CD4-positive, alpha-beta T cell (primary cell): ENCODE measurements around the gene KAT2A. TPM values are rescaled to one million over a fixed set of nuclear protein-coding genes. Genes with fewer than 3 reads are reported as not detected.

Experiments used
- ATAC-seq: fragments of 200-7000 bp; cut with Tn5 transposase; one replicate; pipeline ENCODE4 v1.10.0; 2022; ENCODE audit warnings: mild to moderate bottlenecking; ENCODE audit not compliant: poor library complexity
- CTCF ChIA-PET: fragments of 350-600 bp; sonication (Branson Sonifier 250); formaldehyde crosslinking; loops from one replicate; lab custom pipeline; 2021; ENCODE audit warnings: antibody characterized with exemption, inconsistent platforms; lab: Charles Lee
- POLR2A ChIA-PET: fragments of 350-600 bp; sonication (Branson Sonifier 250); formaldehyde crosslinking; loops from one replicate; lab custom pipeline; 2021; ENCODE audit warnings: antibody characterized with exemption, inconsistent platforms; lab: Charles Lee
- DNase-seq, 14 experiments: peaks; one replicate each; pipeline ENCODE4 v3.0.0-alpha.2; 2013 to 2020; ENCODE audit warnings: mixed read lengths in 2 of 14
- H3K27ac ChIP-seq, 2 donors: one replicate each; pipeline versions ENCODE4 v1.5.1 to v1.7.0; 2013; ENCODE audit warnings: low read length in 2 of 2, low read depth in 1 of 2, mild to moderate bottlenecking in 1 of 2
- H3K27me3 ChIP-seq, 2 experiments: 1 replicate in 1 of 2; 2 replicates in 1 of 2; pipeline versions ENCODE4 v1.6.1 to v1.7.0; 2013; ENCODE audit warnings: low read length in 2 of 2, control low read depth in 1 of 2, mild to moderate bottlenecking in 1 of 2, moderate library complexity in 1 of 2; ENCODE audit not compliant: insufficient read depth in 2 of 2, control insufficient read depth in 1 of 2
- H3K36me3 ChIP-seq: one replicate; pipeline ENCODE4 v1.6.1; 2013; ENCODE audit warnings: low read length, control low read depth; ENCODE audit not compliant: insufficient read depth
- H3K4me1 ChIP-seq: one replicate; pipeline ENCODE4 v1.6.1; 2013; ENCODE audit warnings: low read length, control low read depth; ENCODE audit not compliant: insufficient read depth
- H3K4me3 ChIP-seq: one replicate; pipeline ENCODE4 v1.5.1; 2013; ENCODE audit warnings: mild to moderate bottlenecking, low read length, moderate library complexity
- H3K9me3 ChIP-seq, 2 experiments: 1 replicate in 1 of 2; 2 replicates in 1 of 2; pipeline versions ENCODE4 v1.6.1 to v1.7.0; 2013; ENCODE audit warnings: low read length in 2 of 2, mild to moderate bottlenecking in 2 of 2, control low read depth in 1 of 2, moderate library complexity in 1 of 2; ENCODE audit not compliant: control insufficient read depth in 1 of 2, insufficient read depth in 1 of 2
- H3K27ac Mint-ChIP-seq: one replicate; pipeline ENCODE4 v1.8.0; 2020; ENCODE audit warnings: mixed read lengths
- H3K27me3 Mint-ChIP-seq: one replicate; pipeline ENCODE4 v1.8.0; 2021; ENCODE audit warnings: mixed read lengths
- H3K36me3 Mint-ChIP-seq: one replicate; pipeline ENCODE4 v1.8.0; 2021; ENCODE audit warnings: low read depth, mixed read lengths
- H3K4me1 Mint-ChIP-seq: one replicate; pipeline ENCODE4 v1.8.0; 2021; ENCODE audit warnings: low read depth, mixed read lengths
- H3K4me3 Mint-ChIP-seq: one replicate; pipeline ENCODE4 v1.8.0; 2020; ENCODE audit warnings: mild to moderate bottlenecking, mixed read lengths
- H3K9me3 Mint-ChIP-seq: one replicate; pipeline ENCODE4 v1.8.0; 2020; ENCODE audit warnings: mixed read lengths
- CTCF ChIP-seq: fragments of 200-600 bp; IDR thresholded peaks from one replicate; pipeline ENCODE4 v1.8.0; 2022; ENCODE audit warnings: antibody characterized with exemption, mild to moderate bottlenecking
- intact Hi-C, 2 experiments: fragments of 100-400 bp; cut with DNase I in 1 of 2; cut with micrococcal nuclease in 1 of 2; formaldehyde crosslinking; loops; one replicate each; pipeline versions ENCODE4 v1.15.1 to v1.9.0; 2023 to 2025; cut with DNase I, micrococcal nuclease
- total RNA-seq, 174 experiments: library from RNA in 2 of 174; stranded (reverse) in 2 of 174; gene quantifications; one replicate each; pipeline ENCODE4 v1.2.3 and lab custom pipeline; 2021 to 2026

KAT2A gene
- total RNA-seq, 2 experiments from 2014 or later = 38.5 to 42.4 TPM

DNA sequence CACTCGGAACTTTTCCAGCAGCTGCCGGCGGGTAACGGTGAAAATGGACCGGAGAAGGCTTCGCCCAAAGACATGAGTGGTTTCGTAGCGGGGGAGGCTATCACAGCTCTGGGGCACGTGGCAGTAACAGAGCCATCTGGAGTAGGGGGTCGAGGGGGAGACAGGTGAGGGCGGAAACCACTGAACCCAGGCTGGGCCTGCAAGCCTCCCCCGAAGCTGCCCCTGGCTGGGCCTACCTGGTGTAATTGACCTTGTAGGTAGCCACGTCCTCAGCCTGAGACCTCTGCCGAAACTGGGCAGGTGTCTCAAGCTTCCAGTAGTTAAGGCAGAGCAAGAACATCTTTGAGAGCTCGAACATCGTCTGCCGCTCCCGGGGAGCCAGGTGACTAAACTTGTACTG, 1.9 kb downstream of the KAT2A start:
- peaks cover 34% of the 10 kb centered on the region for H3K36me3 ChIP-seq
- POLR2A ChIA-PET = no interaction called here
- no peaks in the 10 kb centered on the region for H3K27me3 ChIP-seq
- Mint-ChIP-seq H3K36me3 (peaks cover 27% of the 10 kb centered on the region), H3K27me3 (no peaks in the 10 kb centered on the region), H3K4me1 (peaks cover 30% of the 10 kb centered on the region), H3K27ac (no peak overlapping the region), H3K4me3 (no peak overlapping the region), H3K9me3 (no peaks in the 10 kb centered on the region)
- no peak for TF ChIP-seq CTCF
- H3K9me3 ChIP-seq = no peaks in the 10 kb centered on the region
- H3K27ac ChIP-seq = no peak overlapping the region
- H3K4me3 ChIP-seq = no peak overlapping the region
- peaks cover 28% of the 10 kb centered on the region for H3K4me1 ChIP-seq
- CTCF ChIA-PET = interaction anchor here (1.1 to 1.6 kb wide), 2 partner anchors 102 to 103 kb away, joined by 3 read pairs; no protein-coding TSS in a partner anchor
- DNase-seq (no peak), ATAC-seq (no peak)
- intact Hi-C loops = loop anchor here (5.0 kb wide), 1 partner anchor 382 kb away; no protein-coding TSS in a partner anchor

- DNase-seq = peak in 8 of 14 experiments; percentile 27 to 68 (median 42)
- peaks cover 28% of the 10 kb centered on the region for H3K4me1 ChIP-seq
- H3K27ac ChIP-seq = no peak overlapping the region
- peak; percentile 31 for ATAC-seq
- intact Hi-C loops = loop anchor here (5.0 kb wide), 1 partner anchor 381 kb away; no protein-coding TSS in a partner anchor
- peak; percentile 33 for TF ChIP-seq CTCF
- peaks cover 32% of the 10 kb centered on the region for H3K36me3 ChIP-seq
- H3K27me3 ChIP-seq = no peaks in the 10 kb centered on the region
- Mint-ChIP-seq H3K36me3 (peaks cover 27% of the 10 kb centered on the region), H3K9me3 (no peaks in the 10 kb centered on the region), H3K4me3 (peak overlapping the region; percentile 68), H3K27me3 (no peaks in the 10 kb centered on the region), H3K4me1 (peaks cover 32% of the 10 kb centered on the region), H3K27ac (no peak overlapping the region)
- CTCF ChIA-PET = no interaction called here
- H3K4me3 ChIP-seq = no peak overlapping the region
- H3K9me3 ChIP-seq = no peaks in the 10 kb centered on the region
- POLR2A ChIA-PET = no interaction called here
Observed at GRCh38 chr17:42118545-42118944, 2.6 kb downstream of the KAT2A start.

DNA sequence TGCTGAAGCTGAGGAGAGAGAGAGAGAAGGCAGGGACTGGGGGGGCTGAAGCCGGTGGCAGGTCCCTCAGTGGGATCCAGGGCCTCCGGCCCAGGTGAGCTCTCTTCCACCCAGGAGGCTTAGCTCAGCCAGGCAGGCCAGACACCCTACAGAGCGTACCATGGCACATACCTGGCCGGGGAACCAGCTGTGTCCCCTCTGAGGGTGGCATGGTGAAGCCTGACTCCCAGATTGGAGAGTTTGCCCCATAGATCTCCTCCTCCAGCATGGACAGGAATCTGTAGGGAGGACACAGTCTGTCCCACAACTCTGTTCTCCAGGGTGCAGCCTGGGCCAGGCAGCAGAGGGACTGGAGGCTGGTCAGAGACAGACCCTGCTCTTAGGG, 3.0 kb downstream of the KAT2A start:
- peak overlapping the region; percentile 68 for H3K4me3 Mint-ChIP-seq
- Histone ChIP-seq H3K27me3 (no peaks in the 10 kb centered on the region), H3K27ac (no peak overlapping the region), H3K9me3 (no peaks in the 10 kb centered on the region), H3K36me3 (peaks cover 32% of the 10 kb centered on the region), H3K4me1 (peaks cover 32% of the 10 kb centered on the region), H3K4me3 (no peak overlapping the region)
- ATAC-seq (no peak), DNase-seq (no peak)
- intact Hi-C loops = loop anchor here (5.0 kb wide), 1 partner anchor 381 kb away; no protein-coding TSS in a partner anchor
- peaks cover 27% of the 10 kb centered on the region for H3K36me3 Mint-ChIP-seq
- H3K9me3 Mint-ChIP-seq = no peaks in the 10 kb centered on the region
- no peak for TF ChIP-seq CTCF
- CTCF ChIA-PET = no interaction called here
- POLR2A ChIA-PET = no interaction called here
- no peaks in the 10 kb centered on the region for H3K27me3 Mint-ChIP-seq
- no peak overlapping the region for H3K27ac Mint-ChIP-seq
- peaks cover 32% of the 10 kb centered on the region for H3K4me1 Mint-ChIP-seq
